Pericardium fibroblast (primary cell): ENCODE data around the gene MSL1. TPM values are rescaled to one million over a fixed set of nuclear protein-coding genes. Genes with fewer than 3 reads are reported as not detected.

ENCODE experiments used
- total RNA-seq: library from RNA; depleted of rRNA; stranded (reverse); fragments of >200 nt; gene quantifications from 2 replicates; pipeline ENCODE4 v1.2.3, GENCODE V29; 2015

MSL1 gene
- 48.8 and 51.6 TPM in 2 replicates for total RNA-seq

DNA sequence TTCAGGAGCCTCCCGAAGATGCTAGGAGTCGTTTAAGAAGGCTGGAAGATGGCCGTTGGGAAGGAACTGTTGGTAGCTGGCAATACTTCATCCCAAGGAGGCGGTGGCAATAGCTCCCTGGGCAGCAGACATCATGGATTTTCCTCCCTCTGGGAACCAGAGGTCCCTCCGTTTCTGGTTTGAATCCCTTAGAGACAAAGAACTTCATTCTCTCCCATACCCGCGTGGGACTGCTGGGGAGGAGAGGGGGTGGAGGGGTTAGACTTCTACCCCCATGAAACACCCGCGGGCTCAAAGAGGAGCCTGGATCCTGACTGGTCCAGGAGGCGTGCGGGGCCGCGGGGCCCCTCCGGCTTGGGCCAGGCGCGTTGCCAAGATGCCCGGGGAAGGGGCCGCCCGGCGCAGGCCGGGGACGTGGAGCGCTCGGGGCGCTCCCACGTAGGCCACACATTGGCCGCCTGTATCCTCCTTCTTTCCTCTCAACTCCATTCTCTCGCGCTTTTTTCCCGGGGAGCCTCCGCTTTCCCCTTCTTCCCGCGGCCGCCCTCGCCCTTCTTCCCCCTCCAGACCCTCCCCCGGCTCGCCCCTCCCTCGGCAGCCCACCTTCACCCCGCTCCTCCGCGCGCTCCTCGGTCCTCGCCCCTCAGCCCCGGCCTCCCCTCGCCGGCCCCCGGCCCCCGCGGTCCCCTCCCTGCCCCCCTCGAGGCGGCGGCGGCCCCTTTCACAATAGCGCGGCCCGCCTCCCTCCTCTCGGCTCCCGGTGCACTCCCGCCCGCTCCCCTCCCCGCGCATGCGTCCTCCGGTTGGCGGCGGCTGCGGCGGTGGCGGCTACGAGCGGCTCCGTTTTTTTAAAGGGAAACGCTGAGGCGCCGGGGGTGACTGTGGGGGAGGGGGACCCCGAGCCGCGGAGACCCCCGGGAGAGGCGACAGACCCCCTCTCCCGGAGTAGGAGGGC, at the start of gene MSL1:
Gene MSL1 (plus strand): TSS at position 791 of the 955 bp plus-strand sequence. CDS start 642 bp downstream, outside the sequence.

GRCh38 chr17:40100419-40100668, 21.4 kb upstream of the MSL1 start, which contains the start of gene NR1D1:
Gene NR1D1 (minus strand): TSS chr17:40100589. CDS start chr17:40100094, 495 bp downstream.

DNA sequence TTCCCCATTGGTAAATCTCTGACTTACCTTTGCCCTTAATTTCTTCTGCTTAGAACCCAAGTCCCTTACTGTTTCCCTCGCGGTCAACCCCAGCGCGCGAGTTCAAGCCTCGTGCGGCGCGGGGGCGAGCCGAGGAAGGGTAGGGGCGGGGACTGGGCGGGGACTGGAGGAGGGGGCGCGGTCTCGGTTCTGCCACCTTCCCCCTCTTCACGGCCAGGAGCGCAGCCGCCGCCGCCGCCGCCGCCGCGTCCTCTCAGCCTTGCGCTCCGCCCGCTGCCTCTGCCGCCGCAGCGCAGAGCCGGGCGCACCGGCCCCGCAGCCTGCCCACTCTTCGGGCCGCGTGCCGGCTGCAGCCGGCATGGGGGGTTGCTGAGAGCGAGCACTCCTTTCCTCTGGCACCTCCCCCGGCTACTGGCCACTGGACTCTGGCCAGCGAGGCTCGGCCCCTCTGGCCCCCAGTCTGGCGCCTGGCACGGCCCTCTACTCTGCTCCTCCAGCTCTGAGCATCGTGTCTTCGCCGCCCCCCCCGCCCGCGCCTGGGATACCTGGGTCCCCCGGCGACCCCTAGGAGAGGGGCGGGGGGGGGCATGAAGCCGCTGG, 55.6 kb downstream of the MSL1 start, which contains the start of gene RAPGEFL1:
Gene RAPGEFL1 (plus strand): TSS at position 196 of the 600 bp plus-strand sequence. CDS start 392 bp downstream, at position 588.

Other genes starting within 250 kb of the MSL1 start
- gene GSDMB, start 203.3 kb upstream of the MSL1 start, total RNA-seq = 3.0 and 4.2 TPM in 2 replicates
- gene ORMDL3, start 194.4 kb upstream of the MSL1 start, total RNA-seq = 30.6 and 51.8 TPM in 2 replicates
- not detected in 2 replicates for gene LRRC3C, start 194.2 kb upstream of the MSL1 start, total RNA-seq
- not detected in 2 replicates for gene GSDMA, start 159.0 kb upstream of the MSL1 start, total RNA-seq
- gene PSMD3, start 141.2 kb upstream of the MSL1 start, total RNA-seq = 84.8 and 84.9 TPM in 2 replicates
- not detected in 2 replicates for gene CSF3, start 106.5 kb upstream of the MSL1 start, total RNA-seq
- 48.8 and 51.1 TPM in 2 replicates for gene MED24, start 67.6 kb upstream of the MSL1 start, total RNA-seq
- gene THRA, start 59.0 kb upstream of the MSL1 start, total RNA-seq = 28.5 and 30.5 TPM in 2 replicates
- gene NR1D1, start 21.4 kb upstream of the MSL1 start, total RNA-seq = 0.94 and 1.2 TPM in 2 replicates
- 22.2 and 33.8 TPM in 2 replicates for gene CASC3, start 18.6 kb downstream of the MSL1 start, total RNA-seq
- gene RAPGEFL1, start 55.5 kb downstream of the MSL1 start, total RNA-seq = 1.4 and 2.0 TPM in 2 replicates
- gene WIPF2, start 97.3 kb downstream of the MSL1 start, total RNA-seq = 5.4 and 7.0 TPM in 2 replicates
- gene CDC6, start 165.9 kb downstream of the MSL1 start, total RNA-seq = 0.93 and 1.3 TPM in 2 replicates
- gene RARA, start 187.2 kb downstream of the MSL1 start, total RNA-seq = 52.8 and 61.3 TPM in 2 replicates
- 1.4 and 6.9 TPM in 2 replicates for gene GJD3, start 242.8 kb downstream of the MSL1 start, total RNA-seq